ENCODE results near the gene PKN1.

- no peak for TF ChIP-seq CTCF (conservative IDR thresholded peaks at IDR 0.05; ENCODE audit: low read depth in 2 of 2)
- no peak for TF ChIP-seq EZH2 (IDR thresholded peaks at IDR 0.05; ENCODE audit: low read depth, unreplicated experiment)
Observed at GRCh38 chr19:14413693-14414181, 19.4 kb upstream of the PKN1 start.
